Body of pancreas (tissue), 4 donors: ENCODE measurements around the gene DGKD. TPM values are rescaled to one million over a fixed set of nuclear protein-coding genes. Genes with fewer than 3 reads are reported as not detected.

ENCODE experiments used
- ATAC-seq: fragments of 150-250 bp; one replicate; pipeline ENCODE4 v1.9.1; 2016
- DNase-seq, 4 donors: peaks; one replicate each; pipeline ENCODE4 v3.0.0-alpha.2; 2019
- H3K27ac ChIP-seq, 4 donors: fragments of 200-600 bp; sonication (generic); 1 replicate in 3 of 4; 2 replicates in 1 of 4; pipeline versions ENCODE4 v1.5.1 to v1.6.1; 2016 to 2019; ENCODE audit warnings: mild to moderate bottlenecking in 1 of 4, mixed read lengths in 1 of 4, moderate library complexity in 1 of 4
- H3K27me3 ChIP-seq, 2 donors: fragments of 200-600 bp; sonication (generic); one replicate each; pipeline ENCODE4 v1.6.0; 2016; ENCODE audit warnings: mild to moderate bottlenecking in 1 of 2
- H3K36me3 ChIP-seq, 2 donors: fragments of 200-600 bp; sonication (generic); replicated peaks in 1 of 2; 2 replicates each; pipeline ENCODE4 v1.5.1; 2016; ENCODE audit warnings: low read depth in 2 of 2; ENCODE audit not compliant: insufficient read depth in 1 of 2
- H3K4me1 ChIP-seq: fragments of 200-600 bp; sonication (generic); one replicate; pipeline ENCODE4 v1.6.0; 2016
- H3K4me3 ChIP-seq, 2 donors: fragments of 200-600 bp; sonication (generic); 1 replicate in 1 of 2; 2 replicates in 1 of 2; pipeline ENCODE4 v1.5.1; 2016 to 2019
- H3K9me3 ChIP-seq, 3 donors: fragments of 200-600 bp; sonication (generic); 1 replicate in 2 of 3; 2 replicates in 1 of 3; pipeline ENCODE4 v1.5.1; 2016
- CTCF ChIP-seq, 7 experiments: fragments of 450-650 bp in 4 of 7; fragments of 200-600 bp in 3 of 7; sonication (generic) in 3 of 7; IDR thresholded peaks; one replicate each; pipeline ENCODE4 v1.5.1; 2016 to 2019; ENCODE audit warnings: antibody characterized with exemption in 7 of 7
- POLR2A ChIP-seq, 3 donors: fragments of 450-650 bp; IDR thresholded peaks; one replicate each; pipeline ENCODE4 v1.6.1; 2016; ENCODE audit warnings: antibody characterized with exemption in 3 of 3, mild to moderate bottlenecking in 2 of 3
- WGBS, 2 donors: methylation state at CpG; one replicate each; pipeline ENCODE4 v1.1.5; 2017; 5-methylcytosine and 5-hydroxymethylcytosine counted together
- intact Hi-C: fragments of 100-400 bp; cut with DNase I; formaldehyde crosslinking; loops from one replicate; pipeline ENCODE4 v1.15.1; 2023
- total RNA-seq, 2 donors: library from RNA; depleted of rRNA; stranded (reverse); fragments of >200 nt; gene quantifications; one replicate each; pipeline ENCODE4 v1.1.0, GENCODE V29; 2016

The DGKD gene
- total RNA-seq, 2 donors from 2014 or later, result 9.1 to 30.3 TPM

- Histone ChIP-seq H3K27me3 (no peaks in the 10 kb centered on the region), H3K4me3 (no peak overlapping the region), H3K9me3 (peaks cover 0 to 10% (median 0%) of the 10 kb centered on the region in 3 donors), H3K27ac (no peak overlapping the region), H3K4me1 (no peaks in the 10 kb centered on the region), H3K36me3 (peaks cover 0 to 5% of the 10 kb centered on the region in 2 donors)
- TF ChIP-seq CTCF (IDR thresholded peaks at IDR 0.05) (no peak), POLR2A (IDR thresholded peaks at IDR 0.05) (no peak)
- DNase-seq (no peak), ATAC-seq (no peak)
- 90% methylated on average over 3 of the region's 3 CpGs for WGBS, 2 donors
- intact Hi-C loops, result no loop called here
Observed at GRCh38 chr2:233501198-233502076, 147.1 kb downstream of the DGKD start.

GRCh38 chr2:233503481-233503880 lies 149.2 kb downstream of the DGKD start:
- intact Hi-C loops, result no loop called here
- 91 to 97% methylated on average over 1 of the region's 1 CpG for WGBS, 2 donors
- TF ChIP-seq CTCF (IDR thresholded peaks at IDR 0.05), result no peak
- TF ChIP-seq POLR2A (IDR thresholded peaks at IDR 0.05), result no peak

GRCh38 chr2:233503947-233504637 lies 149.8 kb downstream of the DGKD start:
- no peak overlapping the region for H3K27ac ChIP-seq
- ATAC-seq (no peak), DNase-seq (no peak)
- no peak overlapping the region for H3K4me3 ChIP-seq
- no peaks in the 10 kb centered on the region for H3K27me3 ChIP-seq
- intact Hi-C loops, result no loop called here
- no peak for TF ChIP-seq POLR2A (IDR thresholded peaks at IDR 0.05)
- no peak for TF ChIP-seq CTCF (IDR thresholded peaks at IDR 0.05)
- 86 to 89% methylated on average over 1 of the region's 1 CpG for WGBS, 2 donors
- peaks cover 0 to 4% of the 10 kb centered on the region in 2 donors for H3K36me3 ChIP-seq
- no peaks in the 10 kb centered on the region for H3K4me1 ChIP-seq
- H3K9me3 ChIP-seq, result peaks cover 0 to 10% (median 0%) of the 10 kb centered on the region in 3 donors

More at GRCh38 chr2:233503481-233503880, 149.2 kb downstream of the DGKD start:
- DNase-seq (no peak), ATAC-seq (no peak)
- no peaks in the 10 kb centered on the region for H3K4me1 ChIP-seq
- H3K27me3 ChIP-seq, result no peaks in the 10 kb centered on the region
- H3K36me3 ChIP-seq, result peaks cover 0 to 5% of the 10 kb centered on the region in 2 donors
- no peak overlapping the region for H3K27ac ChIP-seq
- H3K9me3 ChIP-seq, result peaks cover 0 to 10% (median 0%) of the 10 kb centered on the region in 3 donors
- no peak overlapping the region for H3K4me3 ChIP-seq

GRCh38 chr2:233513953-233514655 lies 159.8 kb downstream of the DGKD start:
- intact Hi-C loops, result no loop called here
- no peak overlapping the region for H3K4me3 ChIP-seq
- WGBS, 2 donors, result 82 to 90% methylated on average over 7 of the region's 7 CpGs
- H3K27me3 ChIP-seq, result no peaks in the 10 kb centered on the region
- ATAC-seq (no peak), DNase-seq (peak; percentile 14 to 52 (median 42))
- H3K9me3 ChIP-seq, result no peaks in the 10 kb centered on the region
- peaks cover 0 to 5% of the 10 kb centered on the region in 2 donors for H3K36me3 ChIP-seq
- TF ChIP-seq POLR2A (IDR thresholded peaks at IDR 0.05) (no peak), CTCF (IDR thresholded peaks at IDR 0.05) (no peak)
- no peak overlapping the region for H3K27ac ChIP-seq
- H3K4me1 ChIP-seq, result no peaks in the 10 kb centered on the region
